ENCODE data around the gene RPL10A.

The RPL10A gene

DNA sequence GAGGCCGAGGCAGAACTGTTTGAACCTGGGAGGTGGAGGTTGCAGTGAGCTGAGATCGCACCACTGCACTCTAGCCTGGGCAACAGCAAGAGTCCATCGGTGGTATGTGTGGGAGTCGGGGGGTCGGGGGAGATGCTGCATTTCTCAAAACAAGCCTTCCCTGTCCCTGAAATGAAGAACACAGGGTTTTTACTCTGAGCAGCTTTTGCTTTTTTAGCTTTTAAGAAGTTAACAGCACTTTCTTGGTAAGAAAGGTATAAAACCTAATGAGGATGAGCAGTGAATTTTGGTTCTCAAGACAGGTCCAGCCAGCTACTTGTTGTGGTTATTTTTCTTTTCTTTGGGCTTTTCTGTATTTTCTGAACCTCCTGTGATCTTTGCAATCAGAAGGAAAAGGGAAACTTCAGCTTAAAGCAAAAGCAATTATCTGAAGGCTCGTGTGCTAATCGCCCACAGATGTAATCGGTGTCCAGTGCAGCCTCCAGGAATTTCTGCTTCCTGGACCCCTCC lies 3.7 kb downstream of the RPL10A start:
- Histone ChIP-seq H3K27ac (ENCODE audit: low read depth, low read length) (0 out of 2 replicates have a peak overlapping the region, but pooled peaks have one; percentile 19), H3K36me3 (ENCODE audit: control insufficient read depth, low read length) (peaks cover 59% of the 10 kb centered on the region), H3K27me3 (ENCODE audit: control insufficient read depth, low read length) (no peaks in the 10 kb centered on the region), H3K9me2 (replicated peaks; ENCODE audit: control insufficient read depth, low read length) (no peaks in the 10 kb centered on the region), H3K4me3 (ENCODE audit: low read length) (peak overlapping the region; percentile 87; the same call in 1 of the 2 replicates), H3K79me2 (ENCODE audit: control insufficient read depth, low read length) (peaks cover 30% of the 10 kb centered on the region), H4K20me1 (ENCODE audit: control insufficient read depth, insufficient read depth, low read depth, low read length) (peaks cover 25% of the 10 kb centered on the region; the same call in 1 of the 2 replicates), H3K9me3 (ENCODE audit: control insufficient read depth, insufficient read depth, low read length) (no peaks in the 10 kb centered on the region), H3F3A (ENCODE audit: control insufficient read depth, insufficient read depth) (peaks cover 76% of the 10 kb centered on the region), H3K4me1 (ENCODE audit: control insufficient read depth, low read length) (peaks cover 37% of the 10 kb centered on the region), H3K4me2 (ENCODE audit: low read length) (peak overlapping the region; percentile 96)
- no peak for TF ChIP-seq EZH2phosphoT487 (IDR thresholded peaks at IDR 0.05; ENCODE audit: borderline replicate concordance, low read length)
- TF ChIP-seq, protein P1, sequence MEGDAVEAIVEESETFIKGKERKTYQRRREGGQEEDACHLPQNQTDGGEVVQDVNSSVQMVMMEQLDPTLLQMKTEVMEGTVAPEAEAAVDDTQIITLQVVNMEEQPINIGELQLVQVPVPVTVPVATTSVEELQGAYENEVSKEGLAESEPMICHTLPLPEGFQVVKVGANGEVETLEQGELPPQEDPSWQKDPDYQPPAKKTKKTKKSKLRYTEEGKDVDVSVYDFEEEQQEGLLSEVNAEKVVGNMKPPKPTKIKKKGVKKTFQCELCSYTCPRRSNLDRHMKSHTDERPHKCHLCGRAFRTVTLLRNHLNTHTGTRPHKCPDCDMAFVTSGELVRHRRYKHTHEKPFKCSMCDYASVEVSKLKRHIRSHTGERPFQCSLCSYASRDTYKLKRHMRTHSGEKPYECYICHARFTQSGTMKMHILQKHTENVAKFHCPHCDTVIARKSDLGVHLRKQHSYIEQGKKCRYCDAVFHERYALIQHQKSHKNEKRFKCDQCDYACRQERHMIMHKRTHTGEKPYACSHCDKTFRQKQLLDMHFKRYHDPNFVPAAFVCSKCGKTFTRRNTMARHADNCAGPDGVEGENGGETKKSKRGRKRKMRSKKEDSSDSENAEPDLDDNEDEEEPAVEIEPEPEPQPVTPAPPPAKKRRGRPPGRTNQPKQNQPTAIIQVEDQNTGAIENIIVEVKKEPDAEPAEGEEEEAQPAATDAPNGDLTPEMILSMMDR (IDR thresholded peaks at IDR 0.05; ENCODE audit: low read depth, low read length, poor library complexity, severe bottlenecking): no peak

DNA sequence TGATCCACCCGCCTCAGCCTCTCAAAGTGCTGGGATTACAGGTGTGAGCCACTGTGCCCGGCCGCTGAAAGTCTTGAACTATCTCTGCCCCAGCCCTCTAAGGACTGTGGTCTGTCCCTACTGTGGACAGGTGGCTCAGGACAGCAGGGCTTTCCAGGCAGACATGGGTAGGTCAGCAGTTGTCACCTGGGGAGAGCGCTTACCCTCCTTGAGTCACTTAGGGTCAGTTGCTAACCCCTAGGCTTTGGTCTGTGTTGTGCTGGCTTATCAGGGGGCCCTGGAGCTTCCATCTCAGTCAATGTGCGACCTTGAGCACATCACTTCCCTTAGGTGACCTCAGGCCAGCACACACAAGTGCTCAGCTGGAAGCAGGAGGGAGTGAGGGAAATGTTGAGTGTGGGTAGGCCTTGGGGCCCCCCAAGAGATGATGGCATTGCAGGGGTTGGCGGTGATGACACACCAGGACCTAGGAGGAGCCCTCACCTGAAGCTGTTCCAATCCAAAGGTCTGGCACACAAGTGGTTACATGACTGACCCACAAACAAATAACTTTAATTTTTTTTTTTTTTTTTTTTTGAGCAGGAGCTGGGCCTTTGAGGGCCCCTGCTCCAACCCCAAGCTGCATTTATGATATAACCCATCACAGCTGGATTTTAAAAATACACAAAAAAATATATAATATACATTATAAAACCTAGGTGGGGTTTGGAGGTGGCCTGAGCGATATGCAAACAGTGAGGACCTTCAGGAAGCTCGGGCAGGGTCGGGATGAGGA lies 5.1 kb downstream of the RPL10A start:
- H3K9me2 ChIP-seq (replicated peaks; ENCODE audit: control insufficient read depth, low read length): no peaks in the 10 kb centered on the region
- no peaks in the 10 kb centered on the region for H3K9me3 ChIP-seq (ENCODE audit: control insufficient read depth, insufficient read depth, low read length)
- H3K36me3 ChIP-seq (ENCODE audit: control insufficient read depth, low read length): peaks cover 51% of the 10 kb centered on the region
- no peak for TF ChIP-seq EZH2phosphoT487 (IDR thresholded peaks at IDR 0.05; ENCODE audit: borderline replicate concordance, low read length)
- TF ChIP-seq, protein P1 (IDR thresholded peaks at IDR 0.05; ENCODE audit: low read depth, low read length, poor library complexity, severe bottlenecking): no peak
- no peak overlapping the region; the same call in 1 of the 2 replicates for H3K27ac ChIP-seq (ENCODE audit: low read depth, low read length)
- peaks cover 76% of the 10 kb centered on the region for H3F3A ChIP-seq (ENCODE audit: control insufficient read depth, insufficient read depth)
- H3K4me2 ChIP-seq (ENCODE audit: low read length): peak overlapping the region; percentile 10; the same call in 1 of the 2 replicates
- peaks cover 28% of the 10 kb centered on the region for H3K4me1 ChIP-seq (ENCODE audit: control insufficient read depth, low read length)
- peaks cover 25% of the 10 kb centered on the region; the same call in 1 of the 2 replicates for H4K20me1 ChIP-seq (ENCODE audit: control insufficient read depth, insufficient read depth, low read depth, low read length)
- H3K27me3 ChIP-seq (ENCODE audit: control insufficient read depth, low read length): no peaks in the 10 kb centered on the region
- H3K4me3 ChIP-seq (ENCODE audit: low read length): no peak overlapping the region
- H3K79me2 ChIP-seq (ENCODE audit: control insufficient read depth, low read length): peaks cover 30% of the 10 kb centered on the region

DNA sequence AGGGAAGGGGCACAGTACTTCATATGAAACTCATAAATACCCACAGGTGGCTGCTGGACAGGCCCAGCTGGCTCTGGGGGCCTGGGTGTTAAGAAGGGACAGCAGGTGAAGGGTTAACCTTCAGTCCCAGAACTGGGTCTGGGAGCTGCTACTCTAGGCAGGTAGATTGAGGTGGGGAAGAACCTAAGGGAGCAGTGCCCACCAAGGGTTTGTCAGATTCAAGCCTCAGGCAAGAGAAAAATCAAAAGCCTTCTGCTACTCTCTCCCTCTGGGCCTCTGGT lies 5.6 kb downstream of the RPL10A start:
- Histone ChIP-seq H3F3A (ENCODE audit: control insufficient read depth, insufficient read depth) (peaks cover 71% of the 10 kb centered on the region), H3K9me2 (replicated peaks; ENCODE audit: control insufficient read depth, low read length) (no peaks in the 10 kb centered on the region), H3K27ac (ENCODE audit: low read depth, low read length) (no peak overlapping the region), H3K4me1 (ENCODE audit: control insufficient read depth, low read length) (peaks cover 28% of the 10 kb centered on the region), H3K4me2 (ENCODE audit: low read length) (no peak overlapping the region), H3K27me3 (ENCODE audit: control insufficient read depth, low read length) (no peaks in the 10 kb centered on the region), H3K36me3 (ENCODE audit: control insufficient read depth, low read length) (peaks cover 46% of the 10 kb centered on the region), H4K20me1 (ENCODE audit: control insufficient read depth, insufficient read depth, low read depth, low read length) (peaks cover 25% of the 10 kb centered on the region; the same call in 1 of the 2 replicates), H3K4me3 (ENCODE audit: low read length) (no peak overlapping the region), H3K79me2 (ENCODE audit: control insufficient read depth, low read length) (peaks cover 24% of the 10 kb centered on the region), H3K9me3 (ENCODE audit: control insufficient read depth, insufficient read depth, low read length) (no peaks in the 10 kb centered on the region)
- TF ChIP-seq EZH2phosphoT487 (IDR thresholded peaks at IDR 0.05; ENCODE audit: borderline replicate concordance, low read length): no peak
- TF ChIP-seq, protein P1 (IDR thresholded peaks at IDR 0.05; ENCODE audit: low read depth, low read length, poor library complexity, severe bottlenecking): no peak

Data from DOHH2 (cell line).